ENCODE results near the gene GP2.

GP2 gene

GRCh38 chr16:20307791-20308190, 19.5 kb downstream of the GP2 start:
- no peak for TF ChIP-seq POLR2A (IDR thresholded peaks at IDR 0.05; ENCODE audit: low read depth, low read length)
- no peak for FAIRE-seq
- DNase-seq (ENCODE audit: insufficient read length, low spot score) = no peak

DNA sequence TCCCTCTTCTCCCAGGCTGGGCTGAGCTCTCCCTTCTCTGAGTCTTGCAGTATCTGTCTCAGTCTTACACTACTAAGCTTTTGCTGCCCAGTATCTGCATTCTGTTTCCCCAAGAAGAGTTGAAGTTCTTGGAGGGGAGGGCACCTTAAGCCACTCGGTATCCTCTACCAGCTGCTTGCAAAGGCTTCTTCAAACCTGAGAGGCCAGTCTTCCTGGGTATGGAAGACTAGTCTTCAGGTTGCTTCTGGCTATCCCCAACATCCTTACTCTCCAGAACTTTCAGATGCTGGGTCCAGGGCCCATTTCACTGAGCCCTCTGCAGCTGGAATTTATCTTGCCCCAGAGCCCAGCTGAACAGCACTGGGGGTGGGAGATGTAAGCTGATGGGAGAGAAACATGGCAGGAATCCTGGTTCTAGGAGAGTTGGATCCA, 20.1 kb downstream of the GP2 start:
- TF ChIP-seq POLR2A (IDR thresholded peaks at IDR 0.05; ENCODE audit: low read depth, low read length) = no peak
- no peak for DNase-seq (ENCODE audit: insufficient read length, low spot score)
- no peak for FAIRE-seq

DNA sequence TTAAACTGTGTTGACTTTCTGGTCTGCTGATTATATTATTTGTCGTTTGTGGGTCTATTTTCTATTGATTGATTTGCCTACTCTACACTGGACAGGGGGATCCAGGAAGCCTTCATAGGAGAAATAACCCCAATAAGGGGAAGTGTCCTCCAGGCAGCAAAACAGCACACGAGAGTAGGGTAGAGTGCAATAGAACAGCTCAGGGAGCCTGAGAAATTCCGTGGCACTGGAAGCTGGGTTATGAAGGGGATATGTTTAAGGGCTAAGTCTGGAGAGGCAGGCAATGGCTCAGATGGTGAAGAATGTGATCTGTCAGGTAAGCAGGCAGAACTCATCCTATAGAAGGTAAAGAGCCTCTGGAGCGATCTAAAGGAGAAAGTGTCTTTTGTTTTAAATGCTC, 20.9 kb downstream of the GP2 start:
- DNase-seq (ENCODE audit: insufficient read length, low spot score) (no peak), FAIRE-seq (no peak)
- no peak for TF ChIP-seq POLR2A (IDR thresholded peaks at IDR 0.05; ENCODE audit: low read depth, low read length)

DNA sequence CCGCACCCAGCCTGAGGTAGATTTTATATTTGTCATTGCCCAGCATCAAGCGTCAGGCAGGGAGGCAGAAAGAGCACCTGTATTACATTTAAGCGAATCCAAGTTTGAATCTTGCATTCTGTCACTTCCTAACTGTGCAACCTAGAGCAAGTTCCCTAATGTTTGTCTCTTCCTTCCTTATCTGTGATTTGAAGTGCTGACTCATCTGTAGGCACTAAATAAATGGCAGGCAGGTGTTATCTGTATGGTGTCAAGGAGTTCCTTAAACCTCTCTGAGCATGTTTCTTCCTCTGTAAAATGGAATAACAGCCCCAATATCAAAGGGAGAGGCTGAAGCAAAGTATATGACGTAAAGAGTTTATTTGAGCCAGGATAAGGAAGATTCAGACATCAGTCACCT, 24.3 kb downstream of the GP2 start:
- DNase-seq (ENCODE audit: insufficient read length, low spot score) (no peak), FAIRE-seq (no peak)
- no peak for TF ChIP-seq POLR2A (IDR thresholded peaks at IDR 0.05; ENCODE audit: low read depth, low read length)

GRCh38 chr16:20302389-20302788, 24.9 kb downstream of the GP2 start:
- FAIRE-seq (no peak), DNase-seq (ENCODE audit: insufficient read length, low spot score) (no peak)
- no peak for TF ChIP-seq POLR2A (IDR thresholded peaks at IDR 0.05; ENCODE audit: low read depth, low read length)

DNA sequence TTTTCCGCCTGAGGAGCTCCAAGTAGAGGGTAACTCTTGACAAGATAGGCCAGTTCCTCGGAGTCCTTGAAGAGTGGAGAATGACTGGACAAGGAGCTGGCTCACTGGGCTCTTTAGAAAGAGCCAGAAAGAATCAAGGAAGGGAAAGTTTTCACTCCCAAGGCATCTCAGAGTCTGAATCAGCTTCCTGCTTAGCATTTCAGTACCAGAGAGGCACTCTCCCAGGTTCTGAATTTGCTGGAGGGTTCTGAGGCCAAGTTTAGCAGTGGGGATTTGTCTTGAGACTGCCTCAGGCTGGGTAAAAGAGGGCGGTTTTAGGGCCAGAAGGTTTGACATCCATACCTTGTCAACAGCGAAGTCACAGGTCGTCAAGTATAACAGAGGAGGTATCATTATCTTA, 25.5 kb downstream of the GP2 start:
- no peak for TF ChIP-seq POLR2A (IDR thresholded peaks at IDR 0.05; ENCODE audit: low read depth, low read length)
- no peak for DNase-seq (ENCODE audit: insufficient read length, low spot score)
- FAIRE-seq = no peak

GRCh38 chr16:20300312-20301097, 26.8 kb downstream of the GP2 start:
- TF ChIP-seq POLR2A (IDR thresholded peaks at IDR 0.05; ENCODE audit: low read depth, low read length) = no peak
- peak; percentile 64 for DNase-seq (ENCODE audit: insufficient read length, low spot score)
- FAIRE-seq = no peak

- no peak for TF ChIP-seq POLR2A (IDR thresholded peaks at IDR 0.05; ENCODE audit: low read depth, low read length)
- no peak for FAIRE-seq
- no peak for DNase-seq (ENCODE audit: insufficient read length, low spot score)
Measured at GRCh38 chr16:20298452-20298851, 28.9 kb downstream of the GP2 start.

- FAIRE-seq (no peak), DNase-seq (ENCODE audit: insufficient read length, low spot score) (no peak)
- TF ChIP-seq POLR2A (IDR thresholded peaks at IDR 0.05; ENCODE audit: low read depth, low read length) = no peak
Measured at GRCh38 chr16:20291208-20292206, 35.8 kb downstream of the GP2 start.

GRCh38 chr16:20289571-20289970, 37.7 kb downstream of the GP2 start:
- no peak for DNase-seq (ENCODE audit: insufficient read length, low spot score)
- FAIRE-seq = no peak
- no peak for TF ChIP-seq POLR2A (IDR thresholded peaks at IDR 0.05; ENCODE audit: low read depth, low read length)

- FAIRE-seq (no peak), DNase-seq (ENCODE audit: insufficient read length, low spot score) (no peak)
- TF ChIP-seq POLR2A (IDR thresholded peaks at IDR 0.05; ENCODE audit: low read depth, low read length) = no peak
Measured at GRCh38 chr16:20285993-20286499, 41.3 kb downstream of the GP2 start.

DNA sequence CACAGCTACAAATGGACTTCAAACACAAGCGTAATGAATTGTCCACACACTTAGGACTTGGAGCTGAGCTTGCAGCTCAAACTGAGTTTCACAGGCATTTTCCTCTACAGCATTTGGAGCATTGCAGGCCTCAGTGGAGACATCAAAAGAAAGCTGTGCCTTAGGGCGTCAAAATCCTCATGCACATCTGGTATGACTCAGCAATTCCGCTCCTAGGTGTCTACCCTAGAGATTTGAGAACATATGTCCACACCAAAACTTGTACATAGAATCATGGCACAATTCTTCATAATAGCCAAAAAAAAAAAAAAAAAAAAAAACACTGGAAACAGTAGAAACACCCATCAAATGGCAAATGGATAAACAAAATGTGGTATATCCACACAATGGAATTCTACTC, 47.1 kb downstream of the GP2 start:
- DNase-seq (ENCODE audit: insufficient read length, low spot score) (no peak), FAIRE-seq (no peak)
- TF ChIP-seq POLR2A (IDR thresholded peaks at IDR 0.05; ENCODE audit: low read depth, low read length) = no peak

- TF ChIP-seq POLR2A (IDR thresholded peaks at IDR 0.05; ENCODE audit: low read depth, low read length) = no peak
- no peak for FAIRE-seq
- DNase-seq (ENCODE audit: insufficient read length, low spot score) = no peak
Measured at GRCh38 chr16:20271893-20272292, 55.4 kb downstream of the GP2 start.

- FAIRE-seq = no peak
- DNase-seq (ENCODE audit: insufficient read length, low spot score) = no peak
- TF ChIP-seq POLR2A (IDR thresholded peaks at IDR 0.05; ENCODE audit: low read depth, low read length) = no peak
Measured at GRCh38 chr16:20268409-20268808, 58.9 kb downstream of the GP2 start.
